ENCODE results near the gene CALM1. TPM values are rescaled to one million over a fixed set of nuclear protein-coding genes. Genes with fewer than 3 reads are reported as not detected.

Gene CALM1
- total RNA-seq, 1 experiment from 2014 or later = 373 TPM

DNA sequence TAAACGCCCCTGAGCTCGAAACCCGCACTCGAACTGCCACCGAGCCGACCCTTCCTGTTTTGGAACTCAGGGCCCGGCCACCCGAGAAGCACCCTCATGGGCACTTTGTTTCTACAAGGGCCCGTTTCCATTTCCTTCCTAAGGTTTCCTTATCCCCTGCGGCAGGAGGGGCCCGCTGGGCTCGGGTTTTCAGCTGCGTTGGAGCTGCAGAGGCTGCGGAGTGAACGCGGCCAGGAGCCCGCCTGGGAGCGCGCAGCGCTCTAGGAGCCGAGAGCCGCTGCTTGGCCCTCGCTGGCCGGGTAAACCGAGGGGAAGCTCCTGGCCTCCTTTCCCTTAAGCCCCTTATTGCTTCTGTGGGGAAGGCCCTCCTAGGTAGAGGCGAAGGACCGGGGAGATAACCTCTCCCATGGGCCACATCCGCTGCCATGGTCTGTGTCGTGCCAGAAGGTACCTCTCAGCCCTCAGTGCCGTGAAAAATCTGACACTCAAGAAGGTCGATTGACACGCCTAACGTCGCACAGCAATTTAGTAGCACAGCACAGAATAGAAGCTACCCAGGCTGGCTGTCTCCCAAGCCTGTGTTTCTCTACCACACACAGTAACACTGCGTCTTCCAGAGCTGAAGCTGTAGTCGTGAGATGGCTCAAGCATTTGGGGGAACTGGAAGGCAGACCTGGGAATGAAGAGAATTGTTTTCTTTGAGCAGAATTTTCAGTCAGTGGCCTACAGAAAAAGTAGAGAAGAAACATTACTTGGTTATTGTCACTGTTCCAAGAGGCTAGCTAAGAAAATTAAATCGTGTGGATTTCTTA, 12.9 kb upstream of the CALM1 start:
- ChIA-PET POLR2A (interaction anchor here (0.6 to 3.5 kb wide), 4 partner anchors 13 to 375 kb away, joined by 3 to 41 read pairs (median 4); partner anchors contain the start of gene CALM1), CTCF (interaction anchor here (0.5 to 2.1 kb wide), 7 partner anchors 15 to 374 kb away, joined by 3 to 10 read pairs (median 4); no protein-coding TSS in a partner anchor)
- H3K4me1 Mint-ChIP-seq = peaks cover 19% of the 10 kb centered on the region
- no peak for TF ChIP-seq CREB1 (CRISPR knock-in tag; IDR thresholded peaks at IDR 0.05)
- 0 out of 2 replicates have a peak, but pooled peaks have one; percentile 1 for TF ChIP-seq HMGXB4 (CRISPR knock-in tag; IDR thresholded peaks at IDR 0.05)
- TF ChIP-seq, protein P1, sequence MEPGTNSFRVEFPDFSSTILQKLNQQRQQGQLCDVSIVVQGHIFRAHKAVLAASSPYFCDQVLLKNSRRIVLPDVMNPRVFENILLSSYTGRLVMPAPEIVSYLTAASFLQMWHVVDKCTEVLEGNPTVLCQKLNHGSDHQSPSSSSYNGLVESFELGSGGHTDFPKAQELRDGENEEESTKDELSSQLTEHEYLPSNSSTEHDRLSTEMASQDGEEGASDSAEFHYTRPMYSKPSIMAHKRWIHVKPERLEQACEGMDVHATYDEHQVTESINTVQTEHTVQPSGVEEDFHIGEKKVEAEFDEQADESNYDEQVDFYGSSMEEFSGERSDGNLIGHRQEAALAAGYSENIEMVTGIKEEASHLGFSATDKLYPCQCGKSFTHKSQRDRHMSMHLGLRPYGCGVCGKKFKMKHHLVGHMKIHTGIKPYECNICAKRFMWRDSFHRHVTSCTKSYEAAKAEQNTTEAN (CRISPR knock-in tag; IDR thresholded peaks at IDR 0.05) = peak; percentile 13; the same call in 1 of the 2 replicates
- TF ChIP-seq ATF3 (CRISPR knock-in tag; conservative IDR thresholded peaks at IDR 0.05) = no peak
- 0 out of 2 replicates have a peak, but pooled peaks have one; percentile 12 for TF ChIP-seq ESRRA (CRISPR knock-in tag; IDR thresholded peaks at IDR 0.05; ENCODE audit: borderline replicate concordance)
- DNase-seq (ENCODE audit: low spot score) (peak; percentile 64), ATAC-seq (peak; percentile 12)
- no peaks in the 10 kb centered on the region; the same call in 1 of the 2 replicates for H3K27me3 Mint-ChIP-seq (ENCODE audit: low read depth)
- H3K27ac Mint-ChIP-seq = peak overlapping the region; percentile 61; the same call in 1 of the 2 replicates
- H3K4me3 Mint-ChIP-seq = no peak overlapping the region
- no peaks in the 10 kb centered on the region for H3K36me3 Mint-ChIP-seq
- no peaks in the 10 kb centered on the region for H3K9me3 Mint-ChIP-seq

DNA sequence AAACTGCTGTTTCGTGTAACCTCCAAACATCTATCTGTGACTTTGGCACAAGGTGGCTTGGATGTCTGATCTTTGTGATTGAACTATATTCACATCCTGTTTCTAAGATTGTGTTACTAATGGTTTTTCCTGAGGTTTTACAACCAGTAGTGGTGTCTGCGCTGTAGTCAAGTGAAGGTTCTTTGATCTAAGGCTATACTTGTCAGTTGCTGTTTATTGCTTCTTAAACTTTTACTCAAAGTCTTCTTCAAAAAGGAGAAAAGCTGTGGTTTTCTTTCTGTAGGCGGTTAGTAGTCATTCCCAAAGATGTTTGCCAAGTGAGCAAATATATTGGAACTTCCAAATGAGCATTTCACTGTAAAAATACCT, 12.3 kb upstream of the CALM1 start:
- ChIA-PET POLR2A (interaction anchor here (1.1 to 3.5 kb wide), 2 partner anchors 12 to 129 kb away, joined by 3 to 41 read pairs; partner anchors contain the start of gene CALM1), CTCF (interaction anchor here (0.5 to 2.1 kb wide), 6 partner anchors 14 to 374 kb away, joined by 3 to 10 read pairs (median 4); no protein-coding TSS in a partner anchor)
- H3K9me3 Mint-ChIP-seq = no peaks in the 10 kb centered on the region
- no peak for TF ChIP-seq FOXJ3 (CRISPR knock-in tag; IDR thresholded peaks at IDR 0.05; ENCODE audit: borderline replicate concordance)
- no peak overlapping the region for H3K4me3 Mint-ChIP-seq
- DNase-seq (ENCODE audit: low spot score) (no peak), ATAC-seq (no peak)
- no peak overlapping the region; the same call in 1 of the 2 replicates for H3K27ac Mint-ChIP-seq
- H3K27me3 Mint-ChIP-seq (ENCODE audit: low read depth) = no peaks in the 10 kb centered on the region; the same call in 1 of the 2 replicates
- H3K36me3 Mint-ChIP-seq = no peaks in the 10 kb centered on the region
- H3K4me1 Mint-ChIP-seq = peaks cover 20% of the 10 kb centered on the region

DNA sequence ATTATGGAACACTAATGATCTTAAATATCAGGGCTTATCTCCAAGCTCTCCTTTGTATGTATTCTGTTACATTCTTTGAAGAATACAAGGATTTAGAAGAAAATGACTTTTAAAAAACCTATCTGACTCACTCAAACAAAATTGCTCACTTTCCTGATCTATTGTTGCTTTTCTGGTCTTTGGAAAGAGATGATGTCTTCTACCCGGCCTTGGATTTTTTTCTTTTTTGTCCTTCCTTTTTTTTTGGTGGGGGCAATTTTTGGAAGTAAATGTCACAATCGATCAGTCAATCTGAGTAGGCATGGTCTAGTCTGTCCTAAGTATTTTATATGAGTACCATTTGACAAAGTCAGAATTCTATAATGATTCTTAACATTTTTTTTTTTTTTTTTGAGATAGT, 10.5 kb upstream of the CALM1 start:
- H3K27ac Mint-ChIP-seq = no peak overlapping the region
- H3K27me3 Mint-ChIP-seq (ENCODE audit: low read depth) = no peaks in the 10 kb centered on the region; the same call in 1 of the 2 replicates
- TF ChIP-seq SMAD3 (CRISPR knock-in tag; IDR thresholded peaks at IDR 0.05; ENCODE audit: borderline replicate concordance) (no peak), NR3C1 (CRISPR knock-in tag; conservative IDR thresholded peaks at IDR 0.05; ENCODE audit: low read depth) (no peak), ZSCAN18 (CRISPR knock-in tag; IDR thresholded peaks at IDR 0.05) (no peak), ATF3 (CRISPR knock-in tag; conservative IDR thresholded peaks at IDR 0.05) (no peak), E2F1 (CRISPR knock-in tag; IDR thresholded peaks at IDR 0.05) (no peak)
- no peak for ATAC-seq
- no peaks in the 10 kb centered on the region for H3K36me3 Mint-ChIP-seq
- CTCF ChIA-PET = no interaction called here
- peaks cover 20% of the 10 kb centered on the region for H3K4me1 Mint-ChIP-seq
- POLR2A ChIA-PET = interaction anchor here (0.7 kb wide), 1 partner anchor 254 kb away, joined by 3 read pairs; no protein-coding TSS in a partner anchor
- DNase-seq (ENCODE audit: low spot score) = no peak
- H3K4me3 Mint-ChIP-seq = no peak overlapping the region
- H3K9me3 Mint-ChIP-seq = no peaks in the 10 kb centered on the region
